B cell (primary cell): Measurements from ENCODE around the gene THOC7. TPM values are rescaled to one million over a fixed set of nuclear protein-coding genes. Genes with fewer than 3 reads are reported as not detected.

Source experiments
- ATAC-seq: fragments of 200-7000 bp; cut with Tn5 transposase; one replicate; pipeline ENCODE4 v1.10.0; 2021; ENCODE audit warnings: low read depth, mild to moderate bottlenecking, moderate number of reproducible peaks, moderate library complexity
- CTCF ChIA-PET: fragments of 350-600 bp; sonication (Branson Sonifier 250); formaldehyde crosslinking; loops from one replicate; lab custom pipeline; 2021; ENCODE audit warnings: antibody characterized with exemption, inconsistent platforms; lab: Charles Lee
- POLR2A ChIA-PET: fragments of 350-600 bp; sonication (Branson Sonifier 250); formaldehyde crosslinking; loops from one replicate; lab custom pipeline; 2021; ENCODE audit warnings: antibody characterized with exemption; lab: Charles Lee
- DNase-seq: peaks from one replicate; pipeline ENCODE4 v3.0.0; 2013
- H2AFZ ChIP-seq: 2 replicates; pipeline ENCODE4 v1.6.1; 2012; ENCODE audit warnings: mild to moderate bottlenecking, low read depth, low read length; ENCODE audit not compliant: insufficient read depth, poor library complexity, severe bottlenecking
- H3K27ac ChIP-seq, 2 donors: 1 replicate in 1 of 2; 2 replicates in 1 of 2; pipeline ENCODE4 v1.5.1; 2012 to 2013; ENCODE audit warnings: low read length in 2 of 2, mild to moderate bottlenecking in 2 of 2, moderate library complexity in 1 of 2
- H3K27me3 ChIP-seq, 4 experiments: fragments of 200-600 bp in 1 of 4; sonication (generic) in 1 of 4; replicated peaks in 1 of 4; 1 replicate in 2 of 4; 2 replicates in 2 of 4; pipeline versions ENCODE4 v1.6.1 to v1.7.0; 2013 to 2016; ENCODE audit warnings: low read length in 3 of 4, mild to moderate bottlenecking in 2 of 4, mixed read lengths in 1 of 4, moderate library complexity in 1 of 4; ENCODE audit not compliant: insufficient read depth in 4 of 4, control insufficient read depth in 3 of 4; ENCODE audit errors: control extremely low read depth in 1 of 4
- H3K36me3 ChIP-seq, 2 experiments: replicated peaks in 1 of 2; 1 replicate in 1 of 2; 2 replicates in 1 of 2; pipeline versions ENCODE4 v1.6.1 to v1.7.1; 2013; ENCODE audit warnings: low read length in 1 of 2; ENCODE audit not compliant: insufficient read depth in 2 of 2, control insufficient read depth in 1 of 2; ENCODE audit errors: control extremely low read depth in 1 of 2, extremely low read depth in 1 of 2
- H3K4me1 ChIP-seq, 2 donors: fragments of 200-600 bp in 1 of 2; sonication (generic) in 1 of 2; 1 replicate in 1 of 2; 2 replicates in 1 of 2; pipeline versions ENCODE4 v1.5.1 to v1.6.1; 2013 to 2017; ENCODE audit warnings: low read length in 2 of 2; ENCODE audit not compliant: control insufficient read depth in 2 of 2, insufficient read depth in 2 of 2
- H3K4me2 ChIP-seq: replicated peaks from 2 replicates; pipeline ENCODE3; 2012; ENCODE audit warnings: mild to moderate bottlenecking, low read depth, low read length; ENCODE audit not compliant: poor library complexity, severe bottlenecking
- H3K4me3 ChIP-seq, 5 experiments: fragments of 200-600 bp in 1 of 5; sonication (generic) in 1 of 5; 1 replicate in 3 of 5; 2 replicates in 2 of 5; pipeline versions ENCODE4 v1.5.1 to v1.7.0; 2011 to 2016; ENCODE audit warnings: low read length in 4 of 5, mild to moderate bottlenecking in 4 of 5, low read depth in 2 of 5, control low read depth in 1 of 5, moderate library complexity in 1 of 5; ENCODE audit not compliant: insufficient read depth in 1 of 5; ENCODE audit errors: control extremely low read depth in 1 of 5, extremely low read depth in 1 of 5
- H3K79me2 ChIP-seq: fragments of 200-600 bp; sonication (generic); one replicate; pipeline ENCODE4 v1.6.0; 2016; ENCODE audit warnings: low read length; ENCODE audit not compliant: control insufficient read depth, insufficient read depth
- H3K9ac ChIP-seq: fragments of 200-600 bp; sonication (generic); 2 replicates; pipeline ENCODE4 v1.6.1; 2017; ENCODE audit warnings: mild to moderate bottlenecking, low read length, moderate library complexity
- H3K9me3 ChIP-seq, 3 donors: one replicate each; pipeline versions ENCODE4 v1.6.1 to v1.7.1; 2013; ENCODE audit warnings: low read length in 2 of 3; ENCODE audit not compliant: control insufficient read depth in 2 of 3, insufficient read depth in 1 of 3; ENCODE audit errors: control extremely low read depth in 1 of 3
- H4K20me1 ChIP-seq: 2 replicates; pipeline ENCODE4 v1.6.0; 2012; ENCODE audit warnings: mild to moderate bottlenecking, low read length; ENCODE audit not compliant: insufficient read depth, control insufficient read depth, poor library complexity, severe bottlenecking
- H3K27ac Mint-ChIP-seq: one replicate; pipeline ENCODE4 v1.8.0; 2021; ENCODE audit warnings: mixed read lengths
- H3K27me3 Mint-ChIP-seq: one replicate; pipeline ENCODE4 v1.8.0; 2021; ENCODE audit warnings: mixed read lengths
- H3K4me1 Mint-ChIP-seq: one replicate; pipeline ENCODE4 v1.8.0; 2021; ENCODE audit warnings: mixed read lengths
- H3K4me3 Mint-ChIP-seq: one replicate; pipeline ENCODE4 v1.8.0; 2021; ENCODE audit warnings: mixed read lengths
- H3K9me3 Mint-ChIP-seq: one replicate; pipeline ENCODE4 v1.8.0; 2022; ENCODE audit warnings: mixed read lengths; ENCODE audit not compliant: insufficient read depth
- EZH2 ChIP-seq: IDR thresholded peaks from 2 replicates; pipeline ENCODE4 v1.6.1; 2012; ENCODE audit warnings: borderline replicate concordance, low read depth, mild to moderate bottlenecking, moderate library complexity, low read length; ENCODE audit not compliant: insufficient read depth, poor library complexity, severe bottlenecking
- WGBS: methylation state at CpG from one replicate; pipeline ENCODE4 v1.1.5; 2013; ENCODE audit warnings: missing lambda C conversion rate; ENCODE audit not compliant: insufficient coverage; 5-methylcytosine and 5-hydroxymethylcytosine counted together
- intact Hi-C: fragments of 100-400 bp; cut with micrococcal nuclease; formaldehyde crosslinking; loops from one replicate; pipeline ENCODE4 v1.10.0; 2022
- polyA plus RNA-seq: library from polyadenylated mRNA; depleted of rRNA; stranded (reverse); fragments of >200 nt; gene quantifications from 2 replicates; pipeline ENCODE4 v1.2.3, GENCODE V29; 2012
- small RNA-seq: library from RNA; depleted of rRNA; stranded (forward); fragments of <200 nt; gene quantifications from one replicate; pipeline ENCODE3, GENCODE V24; 2012; ENCODE audit warnings: low replicate concordance, low read depth; ENCODE audit not compliant: insufficient read length
- total RNA-seq, 2 donors: library from RNA; stranded (reverse); fragments of 120-200 nt in 1 of 2; gene quantifications; 1 replicate in 1 of 2; 2 replicates in 1 of 2; pipeline versions ENCODE4 v1.2.3 to v1.2.4, GENCODE V29; 2013 to 2022
- TF ChIP-seq, protein P1 (sequence below): fragments of 200-600 bp; IDR thresholded peaks from one replicate; pipeline ENCODE4 v1.8.0; 2022; ENCODE audit warnings: antibody characterized with exemption, mild to moderate bottlenecking

The THOC7 gene
- total and polyA plus RNA-seq, 2 donors (not counting 1 experiment from before 2014, with no cell fraction given): 17.5 to 30.5 TPM

GRCh38 chr3:63795438-63795837, 68.2 kb downstream of the THOC7 start:
- ChIA-PET POLR2A (no interaction called here), CTCF (no interaction called here)
- Mint-ChIP-seq H3K9me3 (no peaks in the 10 kb centered on the region), H3K4me1 (no peaks in the 10 kb centered on the region), H3K27me3 (peaks cover 7% of the 10 kb centered on the region), H3K4me3 (no peak overlapping the region), H3K27ac (no peak overlapping the region)
- no peaks in the 10 kb centered on the region for H3K79me2 ChIP-seq
- no peak overlapping the region for H2AFZ ChIP-seq
- no peaks in the 10 kb centered on the region for H3K36me3 ChIP-seq
- H3K9me3 ChIP-seq: no peaks in the 10 kb centered on the region
- TF ChIP-seq, protein P1, sequence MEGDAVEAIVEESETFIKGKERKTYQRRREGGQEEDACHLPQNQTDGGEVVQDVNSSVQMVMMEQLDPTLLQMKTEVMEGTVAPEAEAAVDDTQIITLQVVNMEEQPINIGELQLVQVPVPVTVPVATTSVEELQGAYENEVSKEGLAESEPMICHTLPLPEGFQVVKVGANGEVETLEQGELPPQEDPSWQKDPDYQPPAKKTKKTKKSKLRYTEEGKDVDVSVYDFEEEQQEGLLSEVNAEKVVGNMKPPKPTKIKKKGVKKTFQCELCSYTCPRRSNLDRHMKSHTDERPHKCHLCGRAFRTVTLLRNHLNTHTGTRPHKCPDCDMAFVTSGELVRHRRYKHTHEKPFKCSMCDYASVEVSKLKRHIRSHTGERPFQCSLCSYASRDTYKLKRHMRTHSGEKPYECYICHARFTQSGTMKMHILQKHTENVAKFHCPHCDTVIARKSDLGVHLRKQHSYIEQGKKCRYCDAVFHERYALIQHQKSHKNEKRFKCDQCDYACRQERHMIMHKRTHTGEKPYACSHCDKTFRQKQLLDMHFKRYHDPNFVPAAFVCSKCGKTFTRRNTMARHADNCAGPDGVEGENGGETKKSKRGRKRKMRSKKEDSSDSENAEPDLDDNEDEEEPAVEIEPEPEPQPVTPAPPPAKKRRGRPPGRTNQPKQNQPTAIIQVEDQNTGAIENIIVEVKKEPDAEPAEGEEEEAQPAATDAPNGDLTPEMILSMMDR: no peak
- no peak for TF ChIP-seq EZH2
- no peaks in the 10 kb centered on the region for H3K4me1 ChIP-seq
- 87% methylated on average over 6 of the region's 6 CpGs for WGBS
- H3K27ac ChIP-seq: no peak overlapping the region
- H3K9ac ChIP-seq: no peak overlapping the region
- H3K4me2 ChIP-seq: no peak overlapping the region
- no peak overlapping the region for H3K4me3 ChIP-seq
- intact Hi-C loops: no loop called here
- DNase-seq: no peak
- no peak for ATAC-seq
- H3K27me3 ChIP-seq: peaks cover 0 to 4% (median 0%) of the 10 kb centered on the region in 4 experiments
- no peaks in the 10 kb centered on the region for H4K20me1 ChIP-seq

- intact Hi-C loops: no loop called here
- ChIA-PET POLR2A (no interaction called here), CTCF (no interaction called here)
- no peak overlapping the region for H3K27ac Mint-ChIP-seq
- WGBS: no CpG with 5 or more reads among the region's 1 CpG
- H3K36me3 ChIP-seq: no peaks in the 10 kb centered on the region
- H3K27me3 Mint-ChIP-seq: peaks cover 10% of the 10 kb centered on the region
- no peak overlapping the region for H3K9ac ChIP-seq
- no peak overlapping the region for H3K4me2 ChIP-seq
- no peaks in the 10 kb centered on the region for H3K79me2 ChIP-seq
- no peaks in the 10 kb centered on the region for H3K9me3 ChIP-seq
- H2AFZ ChIP-seq: no peak overlapping the region
- no peaks in the 10 kb centered on the region for H3K9me3 Mint-ChIP-seq
- no peak overlapping the region for H3K4me3 Mint-ChIP-seq
- no peak overlapping the region for H3K4me3 ChIP-seq
- no peak overlapping the region for H3K27ac ChIP-seq
- no peak for TF ChIP-seq EZH2
- TF ChIP-seq, protein P1: no peak
- no peak for ATAC-seq
- H3K4me1 Mint-ChIP-seq: no peaks in the 10 kb centered on the region
- DNase-seq: no peak
- H3K4me1 ChIP-seq: no peaks in the 10 kb centered on the region
- no peaks in the 10 kb centered on the region for H4K20me1 ChIP-seq
- peaks cover 0 to 4% (median 0%) of the 10 kb centered on the region in 4 experiments for H3K27me3 ChIP-seq
These were observed 71.6 kb downstream of the THOC7 start for GRCh38 chr3:63791974-63792373.

Small RNA genes lying within 50 kb of the gene (small RNA-seq; reads per million reads assigned to genes)
- not detected for gene SCAANT1

Other genes starting within 250 kb of the THOC7 start
- not detected in 2 replicates for gene SNTN, start 211.1 kb downstream of the THOC7 start, total RNA-seq
- not detected in 2 replicates for gene SNTN, start 211.1 kb downstream of the THOC7 start, polyA plus RNA-seq
- gene C3orf49, start 44.5 kb downstream of the THOC7 start, total RNA-seq: not detected in 2 replicates
- gene C3orf49, start 44.5 kb downstream of the THOC7 start, polyA plus RNA-seq: not detected in 2 replicates
- gene ATXN7, start 62 bp upstream of the THOC7 start, total RNA-seq: 74.3 and 74.7 TPM in 2 replicates
- gene ATXN7, start 62 bp upstream of the THOC7 start, polyA plus RNA-seq: 18.1 and 23.7 TPM in 2 replicates
- gene SCAANT1, start 48.6 kb upstream of the THOC7 start, total RNA-seq: 1.7 TPM in 1 of 2 replicates, not detected in the other
- not detected in 2 replicates for gene SCAANT1, start 48.6 kb upstream of the THOC7 start, polyA plus RNA-seq
- gene PSMD6, start 159.7 kb upstream of the THOC7 start, total RNA-seq: 63.4 and 64.7 TPM in 2 replicates
- gene PSMD6, start 159.7 kb upstream of the THOC7 start, polyA plus RNA-seq: 34.7 and 66.9 TPM in 2 replicates